Measurements from ENCODE around the gene MEGF6. TPM values are rescaled to one million over a fixed set of nuclear protein-coding genes. Genes with fewer than 3 reads are reported as not detected.

MEGF6 gene
- total RNA-seq (10 to 100 TPM; 44.1 to 54.2 TPM), polyA plus RNA-seq (10 to 100 TPM; 17.7 to 52.4 TPM)
- long read RNA-seq, donor 1, partial matches to known transcripts: 0 of 2 reads
- long read RNA-seq, donor 1, other reads (novel, unspliced or antisense): 0 of 2 reads
- long read RNA-seq, donor 2, partial matches to known transcripts: 0 of 3 reads
- long read RNA-seq, donor 2, other reads (novel, unspliced or antisense): 0 of 3 reads
- long read RNA-seq, donor 3, partial matches to known transcripts: 0 of 1 reads
- long read RNA-seq, donor 3, other reads (novel, unspliced or antisense): 0 of 1 reads
- long read RNA-seq, donor 4: 0 reads
- long read RNA-seq, donor 5, full-length matches to known transcripts: 5 of 5 reads
- long read RNA-seq, donor 5, partial matches to known transcripts: 0 of 5 reads
- long read RNA-seq, donor 5, other reads (novel, unspliced or antisense): 0 of 5 reads

GRCh38 chr1:3611170-3612019 is at the start of gene MEGF6:
TSS of gene MEGF6 (minus strand) at chr1:3611508. CDS start at chr1:3611268, 240 bp downstream.
- no peaks in the 10 kb centered on the region for H3K9me3 ChIP-seq (ENCODE audit: control insufficient read depth in 4 of 4, insufficient read depth in 3 of 4, low read length in 3 of 4)
- peak; percentile 95 to 98 (median 96) for DNase-seq
- peaks cover 0 to 62% (median 18%) of the 10 kb centered on the region in 5 donors for H3K4me1 ChIP-seq (ENCODE audit: control insufficient read depth in 5 of 5, insufficient read depth in 5 of 5, low read length in 5 of 5)
- peak within 1 kb of the TSS; percentile 41 for H3K4me3 ChIP-seq
- no peak within 1 kb of the TSS for H3K9ac ChIP-seq (ENCODE audit: insufficient read depth in 1 of 2, low read length in 2 of 2)
- H3K27me3 ChIP-seq (ENCODE audit: control insufficient read depth in 3 of 3, insufficient read depth in 3 of 3, low read length in 2 of 3): no peaks in the 10 kb centered on the region
- ATAC-seq (ENCODE audit: insufficient read depth, low FRiP score): peak; percentile 36
- H3K36me3 ChIP-seq (ENCODE audit: control insufficient read depth in 4 of 4, insufficient read depth in 4 of 4, low read length in 4 of 4): peaks cover 0 to 4% (median 0%) of the 10 kb centered on the region in 4 donors
- 1% methylated on average over 67 to 87 of the region's 87 CpGs for WGBS, 2 donors
- peak within 1 kb of the TSS in 1 of 2 donors; percentile 32 for H3K27ac ChIP-seq (ENCODE audit: low read depth in 1 of 2, low read length in 1 of 2)
- TF ChIP-seq, protein P1, sequence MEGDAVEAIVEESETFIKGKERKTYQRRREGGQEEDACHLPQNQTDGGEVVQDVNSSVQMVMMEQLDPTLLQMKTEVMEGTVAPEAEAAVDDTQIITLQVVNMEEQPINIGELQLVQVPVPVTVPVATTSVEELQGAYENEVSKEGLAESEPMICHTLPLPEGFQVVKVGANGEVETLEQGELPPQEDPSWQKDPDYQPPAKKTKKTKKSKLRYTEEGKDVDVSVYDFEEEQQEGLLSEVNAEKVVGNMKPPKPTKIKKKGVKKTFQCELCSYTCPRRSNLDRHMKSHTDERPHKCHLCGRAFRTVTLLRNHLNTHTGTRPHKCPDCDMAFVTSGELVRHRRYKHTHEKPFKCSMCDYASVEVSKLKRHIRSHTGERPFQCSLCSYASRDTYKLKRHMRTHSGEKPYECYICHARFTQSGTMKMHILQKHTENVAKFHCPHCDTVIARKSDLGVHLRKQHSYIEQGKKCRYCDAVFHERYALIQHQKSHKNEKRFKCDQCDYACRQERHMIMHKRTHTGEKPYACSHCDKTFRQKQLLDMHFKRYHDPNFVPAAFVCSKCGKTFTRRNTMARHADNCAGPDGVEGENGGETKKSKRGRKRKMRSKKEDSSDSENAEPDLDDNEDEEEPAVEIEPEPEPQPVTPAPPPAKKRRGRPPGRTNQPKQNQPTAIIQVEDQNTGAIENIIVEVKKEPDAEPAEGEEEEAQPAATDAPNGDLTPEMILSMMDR (IDR thresholded peaks at IDR 0.05; ENCODE audit: control extremely low read depth, extremely low read depth): no peak

GRCh38 chr1:3660704-3661103 is 49.4 kb upstream of the MEGF6 start:
- Histone ChIP-seq H3K4me1 (ENCODE audit: control insufficient read depth in 5 of 5, insufficient read depth in 5 of 5, low read length in 5 of 5) (no peaks in the 10 kb centered on the region), H3K4me3 (no peak overlapping the region), H3K9me3 (ENCODE audit: control insufficient read depth in 4 of 4, insufficient read depth in 3 of 4, low read length in 3 of 4) (peaks cover 0 to 2% (median 0%) of the 10 kb centered on the region in 4 donors), H3K9ac (ENCODE audit: insufficient read depth in 1 of 2, low read length in 2 of 2) (no peak overlapping the region), H3K27ac (ENCODE audit: low read depth in 1 of 2, low read length in 1 of 2) (no peak overlapping the region), H3K27me3 (ENCODE audit: control insufficient read depth in 3 of 3, insufficient read depth in 3 of 3, low read length in 2 of 3) (peaks cover 0 to 18% (median 0%) of the 10 kb centered on the region in 3 donors), H3K36me3 (ENCODE audit: control insufficient read depth in 4 of 4, insufficient read depth in 4 of 4, low read length in 4 of 4) (no peaks in the 10 kb centered on the region)
- TF ChIP-seq, protein P1 (IDR thresholded peaks at IDR 0.05; ENCODE audit: control extremely low read depth, extremely low read depth): no peak
- DNase-seq (no peak), ATAC-seq (ENCODE audit: insufficient read depth, low FRiP score) (no peak)
- WGBS, 2 donors: 89 to 91% methylated on average over 2 of the region's 2 CpGs

DNA sequence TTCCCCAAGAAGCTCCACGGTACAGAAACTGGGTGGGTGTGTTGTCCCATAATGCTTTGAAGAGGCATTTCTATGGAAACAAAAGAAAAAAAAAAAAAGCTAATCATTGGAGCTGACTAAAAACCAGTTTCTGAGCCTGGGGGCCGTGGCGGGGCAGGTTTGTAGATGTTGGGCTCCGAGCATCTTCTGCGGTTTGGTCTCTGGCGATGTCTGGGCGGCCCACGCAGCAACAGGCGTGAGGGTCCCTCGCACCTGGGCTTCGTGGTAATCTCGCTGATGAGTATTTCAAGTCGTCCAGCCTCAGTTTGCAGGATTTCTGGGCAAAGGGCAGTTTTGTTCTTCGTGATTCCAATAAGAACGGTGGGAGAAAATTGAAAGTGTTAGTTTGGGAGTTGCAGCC is 47.8 kb upstream of the MEGF6 start:
- peaks cover 0 to 2% (median 0%) of the 10 kb centered on the region in 4 donors for H3K9me3 ChIP-seq (ENCODE audit: control insufficient read depth in 4 of 4, insufficient read depth in 3 of 4, low read length in 3 of 4)
- ATAC-seq (ENCODE audit: insufficient read depth, low FRiP score): no peak
- 78 to 92% methylated on average over 15 of the region's 15 CpGs for WGBS, 2 donors
- no peak overlapping the region for H3K9ac ChIP-seq (ENCODE audit: insufficient read depth in 1 of 2, low read length in 2 of 2)
- no peak for DNase-seq
- no peak overlapping the region for H3K27ac ChIP-seq (ENCODE audit: low read depth in 1 of 2, low read length in 1 of 2)
- TF ChIP-seq, protein P1 (IDR thresholded peaks at IDR 0.05; ENCODE audit: control extremely low read depth, extremely low read depth): no peak
- H3K4me3 ChIP-seq: no peak overlapping the region
- no peaks in the 10 kb centered on the region for H3K4me1 ChIP-seq (ENCODE audit: control insufficient read depth in 5 of 5, insufficient read depth in 5 of 5, low read length in 5 of 5)
- H3K36me3 ChIP-seq (ENCODE audit: control insufficient read depth in 4 of 4, insufficient read depth in 4 of 4, low read length in 4 of 4): no peaks in the 10 kb centered on the region
- peaks cover 4 to 32% (median 11%) of the 10 kb centered on the region in 3 donors for H3K27me3 ChIP-seq (ENCODE audit: control insufficient read depth in 3 of 3, insufficient read depth in 3 of 3, low read length in 2 of 3)
